CD14-positive monocyte (primary cell): ENCODE measurements around the gene F2RL3. TPM values are rescaled to one million over a fixed set of nuclear protein-coding genes. Genes with fewer than 3 reads are reported as not detected.
"Not testable (repeated sequence)": the region's sequence is repeated elsewhere in the genome, so short reads cannot be mapped to it uniquely, and the experiment has no call there.

Source experiments
- DNase-seq, 3 donors: peaks; one replicate each; pipeline ENCODE4 v3.0.0-alpha.2; 2011 to 2022
- H2AFZ ChIP-seq: 2 replicates; pipeline ENCODE4 v1.6.0; 2012; ENCODE audit warnings: mild to moderate bottlenecking, low read depth, low read length, inconsistent platforms; ENCODE audit not compliant: insufficient read depth, poor library complexity, severe bottlenecking
- H3K27ac ChIP-seq, 2 donors: 1 replicate in 1 of 2; 2 replicates in 1 of 2; pipeline ENCODE4 v1.5.1; 2012 to 2013; ENCODE audit warnings: low read length in 2 of 2, control low read depth in 1 of 2, inconsistent platforms in 1 of 2, low read depth in 1 of 2, mild to moderate bottlenecking in 1 of 2
- H3K27me3 ChIP-seq, 2 donors: one replicate each; pipeline versions ENCODE4 v1.6.0 to v1.6.1; 2011 to 2013; ENCODE audit warnings: low read length in 2 of 2; ENCODE audit not compliant: control insufficient read depth in 2 of 2, insufficient read depth in 2 of 2
- H3K36me3 ChIP-seq, 2 donors: replicated peaks in 1 of 2; 1 replicate in 1 of 2; 2 replicates in 1 of 2; pipeline versions ENCODE4 v1.5.1 to v1.6.1; 2012 to 2013; ENCODE audit warnings: low read length in 2 of 2, control low read depth in 1 of 2, inconsistent platforms in 1 of 2, mild to moderate bottlenecking in 1 of 2; ENCODE audit not compliant: insufficient read depth in 2 of 2, control insufficient read depth in 1 of 2
- H3K4me1 ChIP-seq, 2 donors: 1 replicate in 1 of 2; 2 replicates in 1 of 2; pipeline versions ENCODE4 v1.5.1 to v1.6.1; 2012 to 2013; ENCODE audit warnings: low read length in 2 of 2, control low read depth in 1 of 2, inconsistent platforms in 1 of 2, mild to moderate bottlenecking in 1 of 2, moderate library complexity in 1 of 2; ENCODE audit not compliant: insufficient read depth in 2 of 2, control insufficient read depth in 1 of 2
- H3K4me2 ChIP-seq: replicated peaks from 2 replicates; pipeline ENCODE3; 2012; ENCODE audit warnings: low read length, moderate library complexity, mild to moderate bottlenecking; ENCODE audit not compliant: poor library complexity, severe bottlenecking; ENCODE audit errors: extremely low read depth
- H3K4me3 ChIP-seq, 3 experiments: fragments of 200-600 bp in 1 of 3; sonication (generic) in 1 of 3; replicated peaks in 1 of 3; 1 replicate in 2 of 3; 2 replicates in 1 of 3; pipeline ENCODE4 v1.5.1; 2011 to 2013; ENCODE audit warnings: low read length in 3 of 3, mild to moderate bottlenecking in 3 of 3, control low read depth in 2 of 3, low read depth in 2 of 3, inconsistent platforms in 1 of 3, moderate library complexity in 1 of 3
- H3K79me2 ChIP-seq: 2 replicates; pipeline ENCODE4 v1.6.0; 2012; ENCODE audit warnings: mild to moderate bottlenecking, control low read depth, inconsistent platforms, low read length, moderate library complexity; ENCODE audit not compliant: insufficient read depth
- H3K9ac ChIP-seq: 2 replicates; pipeline ENCODE4 v1.6.0; 2017; ENCODE audit warnings: low read length, mild to moderate bottlenecking; ENCODE audit not compliant: insufficient read depth, poor library complexity, severe bottlenecking
- H3K9me3 ChIP-seq, 2 donors: replicated peaks in 1 of 2; 1 replicate in 1 of 2; 2 replicates in 1 of 2; pipeline versions ENCODE4 v1.5.1 to v1.6.1; 2012 to 2013; ENCODE audit warnings: low read length in 2 of 2, control low read depth in 1 of 2; ENCODE audit not compliant: control insufficient read depth in 1 of 2, insufficient read depth in 1 of 2
- H4K20me1 ChIP-seq: 2 replicates; pipeline ENCODE4 v1.6.0; 2012; ENCODE audit warnings: mild to moderate bottlenecking, low read length, control low read depth, moderate library complexity; ENCODE audit not compliant: insufficient read depth
- H3K27ac Mint-ChIP-seq, 7 donors: one replicate each; pipeline ENCODE4 v1.8.0; 2020; ENCODE audit warnings: mild to moderate bottlenecking in 7 of 7, mixed read lengths in 7 of 7, moderate library complexity in 6 of 7, inconsistent platforms in 2 of 7
- H3K27me3 Mint-ChIP-seq, 3 donors: one replicate each; pipeline ENCODE4 v1.8.0; 2021 to 2022; ENCODE audit warnings: low read depth in 3 of 3, mild to moderate bottlenecking in 3 of 3, mixed read lengths in 3 of 3, moderate library complexity in 3 of 3, inconsistent platforms in 1 of 3
- H3K36me3 Mint-ChIP-seq, 2 donors: one replicate each; pipeline ENCODE4 v1.8.0; 2020; ENCODE audit warnings: mixed read lengths in 2 of 2, inconsistent platforms in 1 of 2, mild to moderate bottlenecking in 1 of 2
- H3K4me1 Mint-ChIP-seq: one replicate; pipeline ENCODE4 v1.8.0; 2020; ENCODE audit warnings: mild to moderate bottlenecking, mixed read lengths
- H3K4me3 Mint-ChIP-seq, 2 donors: one replicate each; pipeline ENCODE4 v1.8.0; 2020; ENCODE audit warnings: mild to moderate bottlenecking in 2 of 2, mixed read lengths in 2 of 2, moderate library complexity in 1 of 2
- H3K9me3 Mint-ChIP-seq, 7 donors: one replicate each; pipeline ENCODE4 v1.8.0; 2020 to 2022; ENCODE audit warnings: mixed read lengths in 7 of 7, mild to moderate bottlenecking in 6 of 7, moderate library complexity in 6 of 7, inconsistent platforms in 2 of 7
- WGBS: methylation state at CpG from one replicate; pipeline ENCODE4 v1.1.5; 2013; ENCODE audit warnings: missing lambda C conversion rate; ENCODE audit not compliant: insufficient coverage; 5-methylcytosine and 5-hydroxymethylcytosine counted together
- intact Hi-C, 2 donors: fragments of 100-400 bp; cut with micrococcal nuclease; formaldehyde crosslinking; loops; one replicate each; pipeline versions ENCODE4 v1.15.0 to v1.15.1; 2023
- polyA plus RNA-seq, 3 donors: library from polyadenylated mRNA; depleted of rRNA in 1 of 3; unstranded in 2 of 3; stranded (reverse) in 1 of 3; fragments of 300-500 nt in 2 of 3; fragments of >200 nt in 1 of 3; fragmentation: Illumina TruSeq in 2 of 3; gene quantifications; 1 replicate in 2 of 3; 2 replicates in 1 of 3; pipeline ENCODE4 v1.2.3, GENCODE V29; 2012 to 2021
- TF ChIP-seq, protein P1 (sequence below): fragments of 200-600 bp; IDR thresholded peaks from one replicate; pipeline ENCODE4 v1.8.0; 2022; ENCODE audit warnings: antibody characterized with exemption, mild to moderate bottlenecking

F2RL3 gene
- polyA plus RNA-seq, 3 donors: 0.05 TPM; not detected in 2

DNA sequence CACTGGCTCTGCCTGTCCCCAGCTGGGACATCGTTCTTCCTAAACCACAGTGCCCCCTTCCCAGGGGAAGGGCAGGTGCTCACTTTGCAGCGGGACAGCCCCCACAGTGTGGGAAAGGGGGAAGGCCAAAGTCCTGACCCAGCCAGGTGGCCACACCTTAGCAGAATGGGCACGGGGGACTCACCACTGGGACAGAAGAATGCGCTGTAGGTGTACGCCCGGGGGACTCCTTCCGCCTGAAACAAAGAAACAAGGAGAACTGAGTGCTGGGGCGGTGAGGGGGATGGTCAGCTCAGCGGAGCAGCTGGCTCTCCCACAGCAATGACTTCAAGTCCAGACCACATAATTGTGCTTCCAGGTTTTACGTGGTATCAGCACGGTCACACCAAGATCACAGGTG, 49.4 kb downstream of the F2RL3 start:
- intact Hi-C loops: no loop called here
- Mint-ChIP-seq H3K4me3 (no peak overlapping the region), H3K27me3 (peaks cover 8 to 17% (median 9%) of the 10 kb centered on the region in 3 donors), H3K9me3 (peaks cover 17 to 30% (median 22%) of the 10 kb centered on the region in 7 donors), H3K4me1 (no peaks in the 10 kb centered on the region), H3K36me3 (peaks cover 2 to 5% of the 10 kb centered on the region in 2 donors), H3K27ac (no peak overlapping the region)
- H3K4me2 ChIP-seq: no peak overlapping the region
- over 99% methylated on average over 9 of the region's 11 CpGs for WGBS
- TF ChIP-seq, protein P1, sequence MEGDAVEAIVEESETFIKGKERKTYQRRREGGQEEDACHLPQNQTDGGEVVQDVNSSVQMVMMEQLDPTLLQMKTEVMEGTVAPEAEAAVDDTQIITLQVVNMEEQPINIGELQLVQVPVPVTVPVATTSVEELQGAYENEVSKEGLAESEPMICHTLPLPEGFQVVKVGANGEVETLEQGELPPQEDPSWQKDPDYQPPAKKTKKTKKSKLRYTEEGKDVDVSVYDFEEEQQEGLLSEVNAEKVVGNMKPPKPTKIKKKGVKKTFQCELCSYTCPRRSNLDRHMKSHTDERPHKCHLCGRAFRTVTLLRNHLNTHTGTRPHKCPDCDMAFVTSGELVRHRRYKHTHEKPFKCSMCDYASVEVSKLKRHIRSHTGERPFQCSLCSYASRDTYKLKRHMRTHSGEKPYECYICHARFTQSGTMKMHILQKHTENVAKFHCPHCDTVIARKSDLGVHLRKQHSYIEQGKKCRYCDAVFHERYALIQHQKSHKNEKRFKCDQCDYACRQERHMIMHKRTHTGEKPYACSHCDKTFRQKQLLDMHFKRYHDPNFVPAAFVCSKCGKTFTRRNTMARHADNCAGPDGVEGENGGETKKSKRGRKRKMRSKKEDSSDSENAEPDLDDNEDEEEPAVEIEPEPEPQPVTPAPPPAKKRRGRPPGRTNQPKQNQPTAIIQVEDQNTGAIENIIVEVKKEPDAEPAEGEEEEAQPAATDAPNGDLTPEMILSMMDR: no peak
- no peaks in the 10 kb centered on the region for H4K20me1 ChIP-seq
- no peaks in the 10 kb centered on the region for H3K36me3 ChIP-seq
- peaks cover 3 to 22% of the 10 kb centered on the region in 2 donors for H3K9me3 ChIP-seq
- H3K4me1 ChIP-seq: no peaks in the 10 kb centered on the region
- H3K27me3 ChIP-seq: no peaks in the 10 kb centered on the region
- no peak overlapping the region for H3K9ac ChIP-seq
- H3K27ac ChIP-seq: no peak overlapping the region
- H2AFZ ChIP-seq: no peak overlapping the region
- H3K79me2 ChIP-seq: no peaks in the 10 kb centered on the region
- no peak overlapping the region for H3K4me3 ChIP-seq
- no peak for DNase-seq

DNA sequence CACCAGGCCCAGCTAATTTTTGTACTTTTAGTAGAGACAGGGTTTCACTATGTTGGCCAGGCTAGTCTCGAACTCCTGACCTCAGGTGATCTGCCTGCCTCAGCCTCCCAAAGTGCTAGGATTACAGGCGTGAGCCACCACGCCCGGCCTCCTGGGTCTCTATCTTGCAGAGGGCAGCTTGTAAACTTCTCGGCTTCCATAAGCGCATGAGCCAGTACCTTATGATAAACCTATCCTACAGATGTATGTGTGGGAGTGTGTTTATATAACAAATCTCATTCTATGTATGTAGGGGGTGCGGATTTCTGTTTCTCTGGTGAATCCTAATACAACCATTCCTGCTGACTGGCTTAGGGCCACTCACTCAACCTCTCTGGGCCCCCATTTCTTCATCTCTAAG, 51.3 kb downstream of the F2RL3 start:
- WGBS: no CpG with 5 or more reads among the region's 7 CpGs
- H3K27ac ChIP-seq, H3K4me3 Mint-ChIP-seq, H3K9me3 ChIP-seq, H2AFZ ChIP-seq, DNase-seq, intact Hi-C loops, H3K36me3 Mint-ChIP-seq, H3K4me2 ChIP-seq, H3K4me1 ChIP-seq, H3K36me3 ChIP-seq, H3K27ac Mint-ChIP-seq, H3K9ac ChIP-seq, H3K4me1 Mint-ChIP-seq, H3K4me3 ChIP-seq, H3K79me2 ChIP-seq, H3K27me3 ChIP-seq, H4K20me1 ChIP-seq: not testable (repeated sequence)
- peaks cover 8 to 15% (median 8%) of the 10 kb centered on the region in 3 donors for H3K27me3 Mint-ChIP-seq
- H3K9me3 Mint-ChIP-seq: peaks cover 5 to 14% (median 8%) of the 10 kb centered on the region in 7 donors
